GM21576 (cell line): Measurements from ENCODE around the gene VCY1B.
"Not testable (repeated sequence)": the region's sequence is repeated elsewhere in the genome, so short reads cannot be mapped to it uniquely, and the experiment has no call there.

Experiments
- ATAC-seq: cut with Tn5 transposase; IDR thresholded peaks from one replicate; pipeline ENCODE4 v1.9.1; 2021; ENCODE audit warnings: mild to moderate bottlenecking, moderate library complexity; ENCODE audit not compliant: unreplicated experiment

The VCY1B gene

DNA sequence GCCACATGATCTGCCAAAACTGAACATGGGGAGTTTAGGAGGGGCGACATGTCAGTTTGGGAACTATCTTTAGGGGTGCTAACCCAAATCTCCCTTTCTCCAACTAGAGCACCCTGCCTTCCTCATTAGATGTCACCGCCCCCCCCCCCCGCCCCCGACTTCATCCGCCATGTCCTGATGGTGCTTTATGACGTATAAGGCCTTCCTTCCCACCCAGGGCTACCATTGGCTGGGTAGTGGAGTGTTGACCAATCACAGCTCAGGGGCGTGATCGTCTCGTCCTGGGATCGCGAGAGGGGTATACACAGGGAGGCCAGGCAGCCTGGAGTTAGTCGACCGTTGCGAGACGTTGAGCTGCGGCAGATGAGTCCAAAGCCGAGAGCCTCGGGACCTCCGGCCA is at the start of gene VCY1B:
Gene VCY1B (plus strand): TSS at position 301 of the 400 bp plus-strand sequence. CDS start 63 bp downstream, at position 364.
- not testable (repeated sequence) for ATAC-seq

DNA sequence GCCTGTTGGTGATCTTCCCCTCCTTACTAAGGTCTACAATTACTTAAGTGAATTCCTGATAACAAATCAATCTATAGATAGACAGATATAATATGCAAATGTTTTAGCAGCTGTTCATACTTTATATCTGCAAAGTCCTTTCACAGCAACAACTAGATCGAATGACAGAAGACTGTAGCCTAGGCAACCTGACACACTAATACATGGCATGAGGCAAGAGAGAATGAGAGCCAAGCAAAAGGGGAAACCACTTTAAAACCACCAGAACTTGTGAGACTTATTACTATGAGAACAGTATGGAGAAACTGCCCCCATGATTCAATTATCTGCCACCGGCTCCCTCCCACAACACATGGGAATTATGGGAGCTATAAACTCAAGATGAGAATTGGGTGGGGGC is 44.1 kb upstream of the VCY1B start:
- not testable (repeated sequence) for ATAC-seq

DNA sequence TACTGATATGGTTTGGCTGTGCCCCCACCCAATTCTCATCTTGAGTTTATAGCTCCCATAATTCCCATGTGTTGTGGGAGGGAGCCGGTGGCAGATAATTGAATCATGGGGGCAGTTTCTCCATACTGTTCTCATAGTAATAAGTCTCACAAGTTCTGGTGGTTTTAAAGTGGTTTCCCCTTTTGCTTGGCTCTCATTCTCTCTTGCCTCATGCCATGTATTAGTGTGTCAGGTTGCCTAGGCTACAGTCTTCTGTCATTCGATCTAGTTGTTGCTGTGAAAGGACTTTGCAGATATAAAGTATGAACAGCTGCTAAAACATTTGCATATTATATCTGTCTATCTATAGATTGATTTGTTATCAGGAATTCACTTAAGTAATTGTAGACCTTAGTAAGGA is 25.6 kb upstream of the VCY1B start:
- ATAC-seq = not testable (repeated sequence)

DNA sequence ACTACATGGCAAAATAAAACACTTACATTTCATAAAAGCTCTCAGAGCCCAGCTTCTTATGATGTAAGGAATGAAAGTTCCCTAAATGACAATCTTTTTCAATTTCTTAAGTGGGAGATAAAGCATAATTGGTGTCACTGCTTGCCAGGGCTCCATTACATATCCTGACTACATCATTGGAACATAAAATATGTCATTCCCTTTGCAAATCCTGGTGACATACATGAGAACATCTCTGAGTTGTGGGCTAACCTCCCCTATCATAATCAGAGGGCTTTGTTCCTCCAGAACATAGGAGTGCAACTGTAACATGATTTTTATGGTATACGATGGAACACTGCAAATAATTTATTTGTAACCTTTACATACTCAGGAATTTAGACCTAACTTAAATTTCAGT is 29.9 kb downstream of the VCY1B start:
- no peak for ATAC-seq
